Gastrocnemius medialis (tissue), 4 donors: Measurements from ENCODE around the gene MGMT. TPM values are rescaled to one million over a fixed set of nuclear protein-coding genes. Genes with fewer than 3 reads are reported as not detected.

ENCODE experiments used
- ATAC-seq, 2 donors: fragments of 150-250 bp; one replicate each; pipeline ENCODE4 v1.9.1; 2016
- DNase-seq, 2 donors: peaks; one replicate each; pipeline ENCODE4 v3.0.0-alpha.2; 2019
- H3K27ac ChIP-seq, 4 donors: fragments of 200-600 bp; sonication (generic); 1 replicate in 1 of 4; 2 replicates in 3 of 4; pipeline ENCODE4 v1.5.1; 2016 to 2018; ENCODE audit warnings: mild to moderate bottlenecking in 2 of 4, moderate library complexity in 1 of 4
- H3K27me3 ChIP-seq, 3 donors: fragments of 200-600 bp; sonication (generic) in 2 of 3; 1 replicate in 1 of 3; 2 replicates in 2 of 3; pipeline versions ENCODE4 v1.5.1 to v1.6.0; 2016 to 2019; ENCODE audit warnings: mild to moderate bottlenecking in 1 of 3, moderate library complexity in 1 of 3
- H3K36me3 ChIP-seq, 2 donors: fragments of 200-600 bp; sonication (generic) in 1 of 2; one replicate each; pipeline ENCODE4 v1.5.1; 2017 to 2018
- H3K4me1 ChIP-seq, 2 donors: fragments of 200-600 bp; sonication (generic) in 1 of 2; one replicate each; pipeline ENCODE4 v1.5.1; 2016 to 2017; ENCODE audit warnings: mild to moderate bottlenecking in 2 of 2
- H3K4me3 ChIP-seq, 4 donors: fragments of 200-600 bp; sonication (generic) in 3 of 4; 1 replicate in 1 of 4; 2 replicates in 3 of 4; pipeline ENCODE4 v1.5.1; 2016 to 2019; ENCODE audit warnings: mild to moderate bottlenecking in 2 of 4
- H3K9me3 ChIP-seq, 3 donors: fragments of 200-600 bp; sonication (generic) in 2 of 3; 1 replicate in 1 of 3; 2 replicates in 2 of 3; pipeline ENCODE4 v1.5.1; 2016 to 2019
- POLR2A ChIP-seq, 2 donors: fragments of 450-650 bp; IDR thresholded peaks; one replicate each; pipeline ENCODE4 v1.6.1; 2017; ENCODE audit warnings: antibody characterized with exemption in 2 of 2, mild to moderate bottlenecking in 2 of 2, moderate library complexity in 2 of 2
- in situ Hi-C, 4 donors: fragments of 200-750 bp; cut with MboI; loops; one replicate each; pipeline versions ENCODE4 v1.15.0 to v1.8.0; 2017; ENCODE audit warnings: low sequenced_read_pairs in 4 of 4
- intact Hi-C: fragments of 100-400 bp; cut with DNase I; formaldehyde crosslinking; loops from one replicate; pipeline ENCODE4 v1.15.1; 2023; ENCODE audit warnings: low total_unique reads
- total RNA-seq, 4 donors: library from RNA; depleted of rRNA; stranded (reverse); fragments of >200 nt; gene quantifications; one replicate each; pipeline versions ENCODE4 v1.1.0 to v1.2.3, GENCODE V29; 2016
- TF ChIP-seq, protein P1 (sequence below), 5 experiments: fragments of 450-650 bp in 3 of 5; fragments of 200-600 bp in 2 of 5; sonication (generic) in 2 of 5; IDR thresholded peaks in 4 of 5; conservative IDR thresholded peaks in 1 of 5; 1 replicate in 4 of 5; 2 replicates in 1 of 5; pipeline ENCODE4 v1.5.1; 2016 to 2019; ENCODE audit warnings: antibody characterized with exemption in 5 of 5, mild to moderate bottlenecking in 3 of 5, moderate library complexity in 3 of 5

Gene MGMT
- total RNA-seq, 4 donors from 2014 or later: 8.9 to 20.7 (median 17.1) TPM

GRCh38 chr10:129657297-129658017 lies 190.4 kb downstream of the MGMT start:
- Histone ChIP-seq H3K27ac (no peak overlapping the region), H3K4me3 (no peak overlapping the region), H3K36me3 (no peaks in the 10 kb centered on the region), H3K27me3 (no peaks in the 10 kb centered on the region), H3K4me1 (no peaks in the 10 kb centered on the region), H3K9me3 (no peaks in the 10 kb centered on the region)
- DNase-seq: no peak
- TF ChIP-seq POLR2A (IDR thresholded peaks at IDR 0.05): no peak
- TF ChIP-seq, protein P1, sequence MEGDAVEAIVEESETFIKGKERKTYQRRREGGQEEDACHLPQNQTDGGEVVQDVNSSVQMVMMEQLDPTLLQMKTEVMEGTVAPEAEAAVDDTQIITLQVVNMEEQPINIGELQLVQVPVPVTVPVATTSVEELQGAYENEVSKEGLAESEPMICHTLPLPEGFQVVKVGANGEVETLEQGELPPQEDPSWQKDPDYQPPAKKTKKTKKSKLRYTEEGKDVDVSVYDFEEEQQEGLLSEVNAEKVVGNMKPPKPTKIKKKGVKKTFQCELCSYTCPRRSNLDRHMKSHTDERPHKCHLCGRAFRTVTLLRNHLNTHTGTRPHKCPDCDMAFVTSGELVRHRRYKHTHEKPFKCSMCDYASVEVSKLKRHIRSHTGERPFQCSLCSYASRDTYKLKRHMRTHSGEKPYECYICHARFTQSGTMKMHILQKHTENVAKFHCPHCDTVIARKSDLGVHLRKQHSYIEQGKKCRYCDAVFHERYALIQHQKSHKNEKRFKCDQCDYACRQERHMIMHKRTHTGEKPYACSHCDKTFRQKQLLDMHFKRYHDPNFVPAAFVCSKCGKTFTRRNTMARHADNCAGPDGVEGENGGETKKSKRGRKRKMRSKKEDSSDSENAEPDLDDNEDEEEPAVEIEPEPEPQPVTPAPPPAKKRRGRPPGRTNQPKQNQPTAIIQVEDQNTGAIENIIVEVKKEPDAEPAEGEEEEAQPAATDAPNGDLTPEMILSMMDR (IDR thresholded peaks at IDR 0.05 in 4 of 5, conservative IDR thresholded peaks at IDR 0.05 in 1 of 5): no peak
- in situ Hi-C loops (no loop called here), intact Hi-C loops (no loop called here)
- ATAC-seq: no peak

- in situ Hi-C loops (no loop called here), intact Hi-C loops (no loop called here)
- Histone ChIP-seq H3K27ac (no peak overlapping the region), H3K4me3 (no peak overlapping the region), H3K9me3 (no peaks in the 10 kb centered on the region), H3K4me1 (no peaks in the 10 kb centered on the region), H3K36me3 (no peaks in the 10 kb centered on the region), H3K27me3 (no peaks in the 10 kb centered on the region)
- ATAC-seq: no peak
- no peak for DNase-seq
- TF ChIP-seq, protein P1 (IDR thresholded peaks at IDR 0.05 in 4 of 5, conservative IDR thresholded peaks at IDR 0.05 in 1 of 5): no peak
- no peak for TF ChIP-seq POLR2A (IDR thresholded peaks at IDR 0.05)
These were observed 191.5 kb downstream of the MGMT start for GRCh38 chr10:129658376-129659072.

DNA sequence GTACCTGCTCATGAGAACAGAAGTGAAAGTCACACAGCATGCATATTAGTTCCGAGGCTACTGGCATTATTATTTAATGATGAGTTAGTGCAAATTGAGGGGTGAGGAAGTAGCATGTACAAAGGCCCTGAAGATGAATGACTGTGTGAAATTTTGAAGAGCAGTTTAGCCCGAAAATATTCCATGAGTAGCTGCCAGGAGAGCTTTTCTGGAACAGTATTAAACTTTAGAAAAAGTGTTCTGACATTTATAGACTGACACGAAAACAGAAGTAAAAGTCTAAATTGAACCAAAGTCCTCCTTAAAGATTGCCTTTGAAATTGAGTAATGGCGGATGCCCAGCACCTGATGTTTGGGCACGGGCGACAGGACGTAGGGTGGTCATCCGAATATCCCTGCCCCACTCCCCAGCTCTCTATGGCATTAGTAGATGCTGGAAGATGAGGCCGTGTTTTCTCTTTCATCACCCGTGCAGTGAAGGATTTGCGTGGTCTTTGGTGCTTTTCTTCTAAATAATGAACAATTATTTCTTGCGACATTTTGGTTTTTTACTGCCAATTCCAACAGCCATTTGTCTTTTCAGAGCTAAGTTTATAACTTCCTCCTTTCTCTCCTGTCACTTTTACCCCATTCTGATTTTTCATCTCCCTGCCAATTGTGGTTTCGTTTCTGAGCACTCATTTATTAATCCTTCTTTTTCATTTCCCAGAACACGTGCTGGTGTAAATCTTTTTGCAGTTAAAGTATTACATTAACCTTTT lies 192.6 kb downstream of the MGMT start:
- no peak overlapping the region for H3K27ac ChIP-seq
- ATAC-seq: no peak
- intact Hi-C loops: no loop called here

DNA sequence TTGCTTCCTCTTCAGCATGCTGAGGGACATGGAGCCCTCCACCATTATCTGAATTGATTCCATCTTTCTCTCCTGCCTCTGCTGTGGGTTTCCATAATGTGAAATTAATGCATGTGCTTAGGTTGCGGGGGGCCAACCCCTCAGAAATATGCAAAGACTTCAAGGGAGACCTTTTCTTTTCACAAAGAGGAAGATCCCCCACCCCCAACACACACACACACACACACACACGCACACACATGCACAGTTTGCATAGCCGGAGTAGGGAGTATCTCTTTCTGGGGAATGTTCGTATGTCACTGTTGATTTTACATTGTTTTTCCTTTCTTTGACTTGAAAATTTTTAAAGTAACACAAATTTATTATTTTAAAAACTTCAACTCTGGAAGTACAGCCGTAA lies 193.5 kb downstream of the MGMT start:
- Histone ChIP-seq H3K27me3 (no peaks in the 10 kb centered on the region), H3K27ac (no peak overlapping the region), H3K4me1 (no peaks in the 10 kb centered on the region), H3K4me3 (no peak overlapping the region), H3K9me3 (no peaks in the 10 kb centered on the region), H3K36me3 (no peaks in the 10 kb centered on the region)
- intact Hi-C loops: no loop called here
- in situ Hi-C loops: no loop called here
- TF ChIP-seq, protein P1 (IDR thresholded peaks at IDR 0.05 in 4 of 5, conservative IDR thresholded peaks at IDR 0.05 in 1 of 5): no peak
- no peak for TF ChIP-seq POLR2A (IDR thresholded peaks at IDR 0.05)
- ATAC-seq: no peak
- no peak for DNase-seq

More for the DNA sequence above, 192.6 kb downstream of the MGMT start:
- Histone ChIP-seq H3K4me1 (no peaks in the 10 kb centered on the region), H3K9me3 (no peaks in the 10 kb centered on the region), H3K36me3 (no peaks in the 10 kb centered on the region), H3K27me3 (no peaks in the 10 kb centered on the region), H3K4me3 (no peak overlapping the region)
- no peak for TF ChIP-seq POLR2A (IDR thresholded peaks at IDR 0.05)
- TF ChIP-seq, protein P1 (IDR thresholded peaks at IDR 0.05 in 4 of 5, conservative IDR thresholded peaks at IDR 0.05 in 1 of 5): no peak
- in situ Hi-C loops: no loop called here
- DNase-seq: no peak
